GM23338 (cell line): Measurements from ENCODE around the gene YIF1A. TPM values are rescaled to one million over a fixed set of nuclear protein-coding genes. Genes with fewer than 3 reads are reported as not detected.

ENCODE experiments used
- ATAC-seq: fragments of 200-7000 bp; cut with Tn5 transposase; 3 replicates; pipeline ENCODE4 v1.9.1; 2020
- DNase-seq: peaks from one replicate; pipeline ENCODE4 v3.0.0-alpha.2; 2015; ENCODE audit warnings: low spot score
- H2AFZ ChIP-seq: fragments of 200-600 bp; sonication (generic); 2 replicates; pipeline ENCODE4 v1.8.0; 2016; ENCODE audit warnings: antibody characterized with exemption, mild to moderate bottlenecking, moderate library complexity
- H3F3A ChIP-seq: fragments of 200-600 bp; sonication (generic); replicated peaks from 2 replicates; pipeline ENCODE4 v1.8.0; 2017; ENCODE audit warnings: antibody characterized with exemption, mixed run types, low read depth
- H3K27ac ChIP-seq: fragments of 200-600 bp; sonication (generic); 2 replicates; pipeline ENCODE4 v1.6.1; 2016; ENCODE audit warnings: low read depth
- H3K27me3 ChIP-seq: fragments of 200-600 bp; sonication (generic); 2 replicates; pipeline ENCODE4 v1.8.0; 2016; ENCODE audit warnings: mild to moderate bottlenecking, mixed run types, moderate library complexity; ENCODE audit not compliant: insufficient read depth
- H3K36me3 ChIP-seq: fragments of 200-600 bp; sonication (generic); 2 replicates; pipeline ENCODE4 v1.8.0; 2016; ENCODE audit warnings: mild to moderate bottlenecking; ENCODE audit not compliant: insufficient read depth
- H3K4me1 ChIP-seq: fragments of 200-600 bp; sonication (generic); 2 replicates; pipeline ENCODE4 v1.8.0; 2016; ENCODE audit warnings: mild to moderate bottlenecking, moderate library complexity; ENCODE audit not compliant: insufficient read depth
- H3K4me2 ChIP-seq: fragments of 200-600 bp; sonication (generic); 2 replicates; pipeline ENCODE4 v1.7.1; 2017; ENCODE audit warnings: mixed run types
- H3K4me3 ChIP-seq: fragments of 200-600 bp; sonication (generic); 2 replicates; pipeline ENCODE4 v1.6.1; 2016; ENCODE audit warnings: mixed run types
- H3K79me2 ChIP-seq: fragments of 200-600 bp; sonication (generic); replicated peaks from 2 replicates; pipeline ENCODE4 v1.8.0; 2017; ENCODE audit warnings: mild to moderate bottlenecking; ENCODE audit not compliant: insufficient read depth
- H3K9me2 ChIP-seq: fragments of 200-600 bp; sonication (generic); 2 replicates; pipeline ENCODE4 v1.8.0; 2017; ENCODE audit not compliant: insufficient read depth
- H4K20me1 ChIP-seq: fragments of 200-600 bp; sonication (generic); replicated peaks from 2 replicates; pipeline ENCODE4 v1.8.0; 2017; ENCODE audit warnings: mild to moderate bottlenecking; ENCODE audit not compliant: insufficient read depth
- H3K27ac Mint-ChIP-seq: 2 replicates; pipeline ENCODE4 v1.8.0; 2020; ENCODE audit warnings: inconsistent platforms, mild to moderate bottlenecking, moderate library complexity, mixed read lengths
- H3K27me3 Mint-ChIP-seq: 3 replicates; pipeline ENCODE4 v1.8.0; 2022; ENCODE audit warnings: low read depth, mild to moderate bottlenecking, moderate library complexity, mixed read lengths, inconsistent platforms; ENCODE audit not compliant: insufficient read depth, poor library complexity
- H3K36me3 Mint-ChIP-seq: 3 replicates; pipeline ENCODE4 v1.8.0; 2021; ENCODE audit warnings: low read depth, mild to moderate bottlenecking, inconsistent platforms, moderate library complexity, mixed read lengths
- H3K4me1 Mint-ChIP-seq: 3 replicates; pipeline ENCODE4 v1.8.0; 2020; ENCODE audit warnings: mild to moderate bottlenecking, inconsistent platforms, mixed read lengths
- H3K4me3 Mint-ChIP-seq: 3 replicates; pipeline ENCODE4 v1.8.0; 2021; ENCODE audit warnings: moderate library complexity, mild to moderate bottlenecking, inconsistent platforms, mixed read lengths
- H3K9me3 Mint-ChIP-seq: 3 replicates; pipeline ENCODE4 v1.8.0; 2020; ENCODE audit warnings: moderate library complexity, mild to moderate bottlenecking, inconsistent platforms, mixed read lengths
- CREB1 ChIP-seq: fragments of 250-450 bp; sonication (Bioruptor Pico); IDR thresholded peaks from 2 replicates; pipeline ENCODE4 v1.5.0; 2020; ENCODE audit warnings: low read depth, mild to moderate bottlenecking, moderate library complexity
- CTCF ChIP-seq, 2 experiments: fragments of 200-600 bp in 1 of 2; sonication (generic) in 1 of 2; conservative IDR thresholded peaks; 2 replicates each; pipeline versions ENCODE4 v1.5.1 to v1.6.1; 2016 to 2017; ENCODE audit warnings: antibody characterized with exemption in 2 of 2, low read depth in 2 of 2, mild to moderate bottlenecking in 2 of 2, moderate library complexity in 1 of 2
- ETS1 ChIP-seq: IDR thresholded peaks from 2 replicates; pipeline ENCODE4 v1.6.1; 2016; ENCODE audit warnings: antibody characterized with exemption
- EZH2 ChIP-seq: fragments of 200-600 bp; sonication (generic); IDR thresholded peaks from one replicate; pipeline ENCODE4 v1.8.0; 2017; ENCODE audit warnings: antibody characterized with exemption, mild to moderate bottlenecking, low read depth; ENCODE audit not compliant: unreplicated experiment
- EZH2phosphoT487 ChIP-seq: fragments of 200-600 bp; sonication (generic); IDR thresholded peaks from one replicate; pipeline ENCODE4 v1.8.1; 2018; ENCODE audit warnings: antibody characterized with exemption; ENCODE audit not compliant: unreplicated experiment
- POLR2AphosphoS5 ChIP-seq: IDR thresholded peaks from 2 replicates; pipeline ENCODE4 v1.6.1; 2016; ENCODE audit warnings: antibody characterized with exemption, low read depth
- REST ChIP-seq: IDR thresholded peaks from one replicate; pipeline ENCODE4 v1.6.1; 2018; ENCODE audit warnings: antibody characterized with exemption; ENCODE audit not compliant: unreplicated experiment
- STAT1 ChIP-seq: IDR thresholded peaks from one replicate; pipeline ENCODE4 v1.6.1; 2016; ENCODE audit warnings: antibody characterized with exemption; ENCODE audit not compliant: unreplicated experiment
- ZNF331 ChIP-seq: fragments of 250-450 bp; sonication (Bioruptor Pico); IDR thresholded peaks from 2 replicates; pipeline ENCODE4 v1.5.0; 2020; ENCODE audit warnings: low read depth, mild to moderate bottlenecking, moderate library complexity
- ZNF462 ChIP-seq: fragments of 250-450 bp; sonication (Bioruptor Pico); IDR thresholded peaks from 2 replicates; pipeline ENCODE4 v1.5.0; 2020; ENCODE audit warnings: mild to moderate bottlenecking, moderate library complexity
- polyA plus RNA-seq: library from polyadenylated mRNA; unstranded; fragments of >200 nt; fragmentation: Nextera tagmentation; extraction: Ambion mirVana; gene quantifications from 2 replicates; pipeline ENCODE4 v1.2.1, GENCODE V29; 2016
- total RNA-seq: library from RNA; depleted of rRNA; stranded (reverse); fragments of >200 nt; shearing (Covaris generic); gene quantifications from 2 replicates; pipeline ENCODE4 v1.2.3, GENCODE V29; 2014

YIF1A gene
- total and polyA plus RNA-seq, 2 experiments from 2014 or later = 75.6 to 87.0 TPM

- H3K4me3 Mint-ChIP-seq = no peak overlapping the region
- no peak for DNase-seq
- H3K9me3 Mint-ChIP-seq = no peaks in the 10 kb centered on the region
- Histone ChIP-seq H3K27ac (no peak overlapping the region), H3K4me3 (no peak overlapping the region), H3K79me2 (no peaks in the 10 kb centered on the region), H3K36me3 (no peaks in the 10 kb centered on the region), H3K9me2 (no peaks in the 10 kb centered on the region), H3K4me1 (no peaks in the 10 kb centered on the region), H3F3A (0 out of 2 replicates have a peak, but pooled peaks cover 4% of the 10 kb centered on the region), H4K20me1 (no peaks in the 10 kb centered on the region; the same call in 1 of the 2 replicates), H3K4me2 (no peak overlapping the region), H3K27me3 (no peaks in the 10 kb centered on the region), H2AFZ (no peak overlapping the region)
- H3K27me3 Mint-ChIP-seq = peaks cover 11% of the 10 kb centered on the region
- peaks cover 2% of the 10 kb centered on the region; the same call in 1 of the 3 replicates for H3K4me1 Mint-ChIP-seq
- no peak overlapping the region for H3K27ac Mint-ChIP-seq
- ATAC-seq = no peak
- no peaks in the 10 kb centered on the region; the same call in 1 of the 3 replicates for H3K36me3 Mint-ChIP-seq
- no peak for TF ChIP-seq REST
- TF ChIP-seq EZH2 = no peak
- no peak for TF ChIP-seq STAT1
- TF ChIP-seq CREB1 (CRISPR knock-in tag) = no peak
- TF ChIP-seq POLR2AphosphoS5 = no peak
- TF ChIP-seq ZNF331 (CRISPR knock-in tag) = no peak
- no peak for TF ChIP-seq EZH2phosphoT487
- no peak for TF ChIP-seq CTCF (conservative IDR thresholded peaks at IDR 0.05; ENCODE audit: low read depth in 2 of 2)
- no peak for TF ChIP-seq ZNF462 (CRISPR knock-in tag)
- TF ChIP-seq ETS1 = no peak
Measured at GRCh38 chr11:66240781-66241136, 48.2 kb downstream of the YIF1A start.
